Measurements from ENCODE around the gene DNER. TPM values are rescaled to one million over a fixed set of nuclear protein-coding genes. Genes with fewer than 3 reads are reported as not detected.

Gene DNER
- total RNA-seq, 1 experiment from 2014 or later = 2.9 TPM

GRCh38 chr2:229553091-229553490 is 161.3 kb downstream of the DNER start:
- Histone ChIP-seq H3K27ac (ENCODE audit: low read depth, low read length) (no peak overlapping the region), H3K36me3 (ENCODE audit: control insufficient read depth in 1 of 2, insufficient read depth in 2 of 2, low read length in 2 of 2) (no peaks in the 10 kb centered on the region), H3K9ac (ENCODE audit: low read length) (no peak overlapping the region), H3K4me2 (ENCODE audit: low read length) (no peak overlapping the region), H3K4me3 (replicated peaks in 1 of 2; ENCODE audit: low read depth in 1 of 2, low read length in 2 of 2) (no peak overlapping the region), H3K9me3 (ENCODE audit: control insufficient read depth in 1 of 2, insufficient read depth in 1 of 2, low read depth in 1 of 2, low read length in 2 of 2) (no peaks in the 10 kb centered on the region), H3K4me1 (ENCODE audit: control insufficient read depth in 1 of 2, insufficient read depth in 2 of 2, low read length in 2 of 2) (no peaks in the 10 kb centered on the region), H4K20me1 (ENCODE audit: insufficient read depth) (no peaks in the 10 kb centered on the region), H3K27me3 (ENCODE audit: insufficient read depth, low read length) (no peaks in the 10 kb centered on the region), H2AFZ (ENCODE audit: low read depth, low read length, poor library complexity, severe bottlenecking) (no peak overlapping the region), H3K79me2 (ENCODE audit: insufficient read depth, low read length) (no peaks in the 10 kb centered on the region), H3K9me2 (ENCODE audit: insufficient read depth) (no peaks in the 10 kb centered on the region)
- BruUV-seq (replicated peaks) = no TSS peak
- ChIA-PET CTCF (no interaction called here), POLR2A (no interaction called here), RAD21 (ENCODE audit: low non-redundant PET in 1 of 2, low total read pairs in 2 of 2, uncharacterized antibody in 2 of 2, unreplicated experiment in 2 of 2) (no interaction called here)
- intact Hi-C loops (cut with micrococcal nuclease) = no loop called here
- DNase-seq (ENCODE audit: low read depth, low spot score) (no peak), ATAC-seq (no peak)
- TF ChIP-seq EZH2 (IDR thresholded peaks at IDR 0.05) (no peak), ATF3 (IDR thresholded peaks at IDR 0.05) (no peak), YY1 (IDR thresholded peaks at IDR 0.05; ENCODE audit: extremely low read depth, insufficient replicate concordance, low read depth, low read length) (no peak), ZFX (IDR thresholded peaks at IDR 0.05) (no peak), POLR2AphosphoS5 (IDR thresholded peaks at IDR 0.05; ENCODE audit: low read depth, low read length) (no peak), ZBTB33 (IDR thresholded peaks at IDR 0.05; ENCODE audit: extremely low read depth, insufficient replicate concordance, low read length) (no peak), TCF7L2 (IDR thresholded peaks at IDR 0.05; ENCODE audit: borderline replicate concordance, extremely low read depth, insufficient read depth, insufficient read length) (no peak), MAX (IDR thresholded peaks at IDR 0.05) (no peak), CBX3 (IDR thresholded peaks at IDR 0.05; ENCODE audit: low read depth) (no peak), EZH2phosphoT487 (IDR thresholded peaks at IDR 0.05; ENCODE audit: borderline replicate concordance) (no peak), CEBPB (IDR thresholded peaks at IDR 0.05; ENCODE audit: low read depth) (no peak), FOSL1 (IDR thresholded peaks at IDR 0.05; ENCODE audit: low read depth) (no peak), SP1 (IDR thresholded peaks at IDR 0.05; ENCODE audit: low read depth) (no peak)

All from HCT116 (cell line).